HCT116 (cell line): ENCODE results near the gene SLC44A3. TPM values are rescaled to one million over a fixed set of nuclear protein-coding genes. Genes with fewer than 3 reads are reported as not detected.

ENCODE experiments used
- ATAC-seq: fragments of 200-7000 bp; cut with Tn5 transposase; 2 replicates; pipeline ENCODE4 v1.9.1; 2020; ENCODE audit warnings: mild to moderate bottlenecking, moderate library complexity
- BruUV-seq: library from RNA; stranded (reverse); fragments of 400-500 nt; replicated peaks from 2 replicates; lab custom pipeline; 2021; lab: Mats Ljungman, UMichigan
- CTCF ChIA-PET: fragments of 300-600 bp; sonication (Branson Sonifier 250); formaldehyde crosslinking; loops from one replicate; lab custom pipeline; 2021; ENCODE audit warnings: antibody characterized with exemption; lab: Charles Lee
- POLR2A ChIA-PET: fragments of 300-600, 350-600 bp; sonication (Branson Sonifier 250); formaldehyde crosslinking; loops from one replicate; lab custom pipeline; 2021; ENCODE audit warnings: antibody characterized with exemption; lab: Charles Lee
- RAD21 ChIA-PET, 2 experiments: fragments of 300-600 bp; sonication (Branson Sonifier 250); formaldehyde crosslinking; loops; one replicate each; lab custom pipeline; 2023; ENCODE audit warnings: low total read pairs in 2 of 2; ENCODE audit not compliant: uncharacterized antibody in 2 of 2, unreplicated experiment in 2 of 2, low non-redundant PET in 1 of 2; lab: Charles Lee
- DNase-seq: peaks from one replicate; pipeline ENCODE4 v3.0.0-alpha.2; 2010; ENCODE audit warnings: low read depth, low spot score
- H2AFZ ChIP-seq: fragments of 200-600 bp; shearing (Covaris generic), sonication (generic); 2 replicates; pipeline ENCODE4 v1.6.1; 2017; ENCODE audit warnings: low read depth, mixed run types, mixed read lengths, antibody characterized with exemption, low read length; ENCODE audit not compliant: poor library complexity, severe bottlenecking
- H3K27ac ChIP-seq: 2 replicates; pipeline ENCODE4 v1.5.1; 2012; ENCODE audit warnings: low read depth, low read length
- H3K27me3 ChIP-seq: fragments of 200-600 bp; sonication (generic); 2 replicates; pipeline ENCODE4 v1.6.1; 2016; ENCODE audit warnings: mixed run types, low read length, mixed read lengths; ENCODE audit not compliant: insufficient read depth
- H3K36me3 ChIP-seq, 2 experiments: fragments of 200-500 bp in 1 of 2; fragments of 200-600 bp in 1 of 2; sonication (Bioruptor generic) in 1 of 2; sonication (generic) in 1 of 2; 2 replicates each; pipeline versions ENCODE4 v1.5.1 to v1.6.1; 2014 to 2016; ENCODE audit warnings: low read length in 2 of 2, inconsistent platforms in 1 of 2, mixed read lengths in 1 of 2, mixed run types in 1 of 2; ENCODE audit not compliant: insufficient read depth in 2 of 2, control insufficient read depth in 1 of 2
- H3K4me1 ChIP-seq, 2 experiments: fragments of 200-600 bp in 1 of 2; sonication (generic) in 1 of 2; 2 replicates each; pipeline versions ENCODE4 v1.5.1 to v1.6.1; 2012 to 2017; ENCODE audit warnings: low read length in 2 of 2, inconsistent platforms in 1 of 2, mild to moderate bottlenecking in 1 of 2, mixed read lengths in 1 of 2, mixed run types in 1 of 2, moderate library complexity in 1 of 2; ENCODE audit not compliant: insufficient read depth in 2 of 2, control insufficient read depth in 1 of 2
- H3K4me2 ChIP-seq: fragments of 200-600 bp; sonication (generic); 2 replicates; pipeline ENCODE4 v1.6.1; 2017; ENCODE audit warnings: mixed run types, low read length, mixed read lengths
- H3K4me3 ChIP-seq, 2 experiments: fragments of 200-600 bp in 1 of 2; sonication (generic) in 1 of 2; replicated peaks in 1 of 2; 2 replicates each; pipeline ENCODE4 v1.5.1; 2011 to 2016; ENCODE audit warnings: low read length in 2 of 2, control low read depth in 1 of 2, low read depth in 1 of 2, mild to moderate bottlenecking in 1 of 2, mixed read lengths in 1 of 2, mixed run types in 1 of 2
- H3K79me2 ChIP-seq: fragments of 200-600 bp; sonication (generic); 2 replicates; pipeline ENCODE4 v1.6.1; 2017; ENCODE audit warnings: mild to moderate bottlenecking, mixed run types, low read length, moderate library complexity, mixed read lengths; ENCODE audit not compliant: insufficient read depth
- H3K9ac ChIP-seq: fragments of 200-600 bp; sonication (generic); 2 replicates; pipeline ENCODE4 v1.6.1; 2016; ENCODE audit warnings: low read length, mixed read lengths
- H3K9me2 ChIP-seq: fragments of 200-600 bp; sonication (generic), shearing (Covaris generic); 2 replicates; pipeline ENCODE4 v1.6.1; 2017; ENCODE audit warnings: mixed run types, mild to moderate bottlenecking, moderate library complexity; ENCODE audit not compliant: insufficient read depth
- H3K9me3 ChIP-seq, 2 experiments: fragments of 200-500 bp in 1 of 2; fragments of 200-600 bp in 1 of 2; sonication (Bioruptor generic) in 1 of 2; sonication (generic) in 1 of 2; 2 replicates each; pipeline ENCODE4 v1.6.1; 2014 to 2017; ENCODE audit warnings: low read length in 2 of 2, mixed read lengths in 2 of 2, inconsistent platforms in 1 of 2, low read depth in 1 of 2, mild to moderate bottlenecking in 1 of 2, mixed run types in 1 of 2, moderate library complexity in 1 of 2; ENCODE audit not compliant: control insufficient read depth in 1 of 2, insufficient read depth in 1 of 2
- H4K20me1 ChIP-seq: fragments of 200-600 bp; sonication (generic), shearing (Covaris generic); 2 replicates; pipeline ENCODE4 v1.6.1; 2017; ENCODE audit warnings: mixed run types, mild to moderate bottlenecking, moderate library complexity; ENCODE audit not compliant: insufficient read depth
- EGR1 ChIP-seq: IDR thresholded peaks from 2 replicates; pipeline ENCODE4 v1.6.1; 2012; ENCODE audit warnings: low read depth
- ELF1 ChIP-seq: IDR thresholded peaks from 2 replicates; pipeline ENCODE4 v1.6.1; 2012; ENCODE audit warnings: low read depth, borderline replicate concordance
- EZH2phosphoT487 ChIP-seq: fragments of 200-600 bp; IDR thresholded peaks from 2 replicates; pipeline ENCODE4 v1.6.1; 2018; ENCODE audit warnings: antibody characterized with exemption, borderline replicate concordance
- JUND ChIP-seq: IDR thresholded peaks from 2 replicates; pipeline ENCODE4 v1.6.1; 2012
- POLR2A ChIP-seq: IDR thresholded peaks from 2 replicates; pipeline ENCODE4 v1.7.0; 2011; ENCODE audit warnings: borderline replicate concordance; ENCODE audit not compliant: insufficient read depth, insufficient read length; ENCODE audit errors: extremely low read depth
- RAD21 ChIP-seq: IDR thresholded peaks from 2 replicates; pipeline ENCODE4 v1.6.1; 2012; ENCODE audit warnings: low read depth, mild to moderate bottlenecking
- SIN3A ChIP-seq: IDR thresholded peaks from 2 replicates; pipeline ENCODE4 v1.6.1; 2012; ENCODE audit warnings: low read depth
- SP1 ChIP-seq: IDR thresholded peaks from 2 replicates; pipeline ENCODE4 v1.6.1; 2012; ENCODE audit warnings: low read depth
- SRF ChIP-seq: IDR thresholded peaks from 2 replicates; pipeline ENCODE4 v1.6.1; 2012; ENCODE audit warnings: low read depth
- TCF7L2 ChIP-seq: IDR thresholded peaks from 2 replicates; pipeline ENCODE4 v1.7.0; 2011; ENCODE audit warnings: borderline replicate concordance, inconsistent platforms; ENCODE audit not compliant: insufficient read depth, insufficient read length; ENCODE audit errors: extremely low read depth
- intact Hi-C: fragments of 100-400 bp; cut with micrococcal nuclease; formaldehyde crosslinking; loops from 2 replicates; pipeline ENCODE4 v1.10.0; 2022
- total RNA-seq: library from RNA; stranded (reverse); gene quantifications from one replicate; pipeline ENCODE4 v1.2.1, GENCODE V29; 2021; ENCODE audit not compliant: unreplicated experiment
- TF ChIP-seq, protein P1 (sequence below): IDR thresholded peaks from 2 replicates; pipeline ENCODE4 v1.6.1; 2012
- TF ChIP-seq, protein P2 (sequence below): IDR thresholded peaks from 2 replicates; pipeline ENCODE4 v1.6.1; 2011; ENCODE audit warnings: mild to moderate bottlenecking, low read length, moderate library complexity; ENCODE audit not compliant: insufficient replicate concordance; ENCODE audit errors: extremely low read depth
- TF ChIP-seq, protein P3 (sequence below), 3 experiments: fragments of 200-600 bp in 1 of 3; sonication (generic) in 1 of 3; IDR thresholded peaks in 2 of 3; conservative IDR thresholded peaks in 1 of 3; 2 replicates each; pipeline ENCODE4 v1.5.1; 2012 to 2017; ENCODE audit warnings: low read depth in 2 of 3, low read length in 2 of 3, antibody characterized with exemption in 1 of 3, borderline replicate concordance in 1 of 3, control low read depth in 1 of 3, mild to moderate bottlenecking in 1 of 3, mixed read lengths in 1 of 3, mixed run types in 1 of 3, moderate library complexity in 1 of 3; ENCODE audit not compliant: insufficient read depth in 1 of 3
- TF ChIP-seq, protein P4 (sequence below): IDR thresholded peaks from 2 replicates; pipeline ENCODE4 v1.6.1; 2012; ENCODE audit warnings: low read depth

The SLC44A3 gene
- total RNA-seq, 1 experiment from 2014 or later: 9.6 TPM

DNA sequence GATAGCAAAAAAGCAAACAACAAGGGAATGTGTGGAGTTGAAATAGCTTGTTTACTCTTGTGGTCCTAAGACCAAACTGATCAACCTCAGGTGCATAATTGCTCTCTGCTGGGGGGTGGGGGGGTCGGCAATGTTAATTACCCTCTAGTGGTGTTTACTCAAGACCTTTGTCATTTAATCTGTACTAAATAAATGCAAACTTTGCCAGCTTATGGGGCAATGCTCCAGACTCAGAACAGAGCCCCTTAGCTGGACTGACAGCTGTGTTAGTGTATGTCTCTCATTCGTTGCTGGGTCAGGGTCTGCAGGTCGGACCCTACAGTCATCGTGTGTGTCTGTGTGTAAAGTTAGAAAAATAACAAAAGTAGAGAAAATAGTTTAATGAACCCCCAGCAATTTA is 7.2 kb upstream of the SLC44A3 start:
- Histone ChIP-seq H3K79me2 (no peaks in the 10 kb centered on the region), H3K27me3 (no peaks in the 10 kb centered on the region), H3K4me1 (0 out of 4 replicates have a peak, but pooled peaks cover 0 to 5% of the 10 kb centered on the region in 2 experiments), H3K27ac (no peak overlapping the region), H3K4me2 (no peak overlapping the region), H3K9me2 (no peaks in the 10 kb centered on the region), H3K9me3 (no peaks in the 10 kb centered on the region), H3K9ac (no peak overlapping the region), H2AFZ (no peak overlapping the region), H3K36me3 (no peaks in the 10 kb centered on the region), H4K20me1 (no peaks in the 10 kb centered on the region), H3K4me3 (no peak overlapping the region)
- ChIA-PET CTCF (no interaction called here), POLR2A (no interaction called here), RAD21 (no interaction called here)
- intact Hi-C loops: no loop called here
- TF ChIP-seq SP1 (no peak), SIN3A (no peak), EZH2phosphoT487 (no peak), POLR2A (no peak), ELF1 (no peak), JUND (no peak), EGR1 (no peak), TCF7L2 (no peak), RAD21 (no peak), SRF (no peak)
- TF ChIP-seq, protein P1, sequence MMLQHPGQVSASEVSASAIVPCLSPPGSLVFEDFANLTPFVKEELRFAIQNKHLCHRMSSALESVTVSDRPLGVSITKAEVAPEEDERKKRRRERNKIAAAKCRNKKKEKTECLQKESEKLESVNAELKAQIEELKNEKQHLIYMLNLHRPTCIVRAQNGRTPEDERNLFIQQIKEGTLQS: no peak
- TF ChIP-seq, protein P2, sequence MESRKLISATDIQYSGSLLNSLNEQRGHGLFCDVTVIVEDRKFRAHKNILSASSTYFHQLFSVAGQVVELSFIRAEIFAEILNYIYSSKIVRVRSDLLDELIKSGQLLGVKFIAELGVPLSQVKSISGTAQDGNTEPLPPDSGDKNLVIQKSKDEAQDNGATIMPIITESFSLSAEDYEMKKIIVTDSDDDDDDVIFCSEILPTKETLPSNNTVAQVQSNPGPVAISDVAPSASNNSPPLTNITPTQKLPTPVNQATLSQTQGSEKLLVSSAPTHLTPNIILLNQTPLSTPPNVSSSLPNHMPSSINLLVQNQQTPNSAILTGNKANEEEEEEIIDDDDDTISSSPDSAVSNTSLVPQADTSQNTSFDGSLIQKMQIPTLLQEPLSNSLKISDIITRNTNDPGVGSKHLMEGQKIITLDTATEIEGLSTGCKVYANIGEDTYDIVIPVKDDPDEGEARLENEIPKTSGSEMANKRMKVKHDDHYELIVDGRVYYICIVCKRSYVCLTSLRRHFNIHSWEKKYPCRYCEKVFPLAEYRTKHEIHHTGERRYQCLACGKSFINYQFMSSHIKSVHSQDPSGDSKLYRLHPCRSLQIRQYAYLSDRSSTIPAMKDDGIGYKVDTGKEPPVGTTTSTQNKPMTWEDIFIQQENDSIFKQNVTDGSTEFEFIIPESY: no peak
- TF ChIP-seq, protein P3, sequence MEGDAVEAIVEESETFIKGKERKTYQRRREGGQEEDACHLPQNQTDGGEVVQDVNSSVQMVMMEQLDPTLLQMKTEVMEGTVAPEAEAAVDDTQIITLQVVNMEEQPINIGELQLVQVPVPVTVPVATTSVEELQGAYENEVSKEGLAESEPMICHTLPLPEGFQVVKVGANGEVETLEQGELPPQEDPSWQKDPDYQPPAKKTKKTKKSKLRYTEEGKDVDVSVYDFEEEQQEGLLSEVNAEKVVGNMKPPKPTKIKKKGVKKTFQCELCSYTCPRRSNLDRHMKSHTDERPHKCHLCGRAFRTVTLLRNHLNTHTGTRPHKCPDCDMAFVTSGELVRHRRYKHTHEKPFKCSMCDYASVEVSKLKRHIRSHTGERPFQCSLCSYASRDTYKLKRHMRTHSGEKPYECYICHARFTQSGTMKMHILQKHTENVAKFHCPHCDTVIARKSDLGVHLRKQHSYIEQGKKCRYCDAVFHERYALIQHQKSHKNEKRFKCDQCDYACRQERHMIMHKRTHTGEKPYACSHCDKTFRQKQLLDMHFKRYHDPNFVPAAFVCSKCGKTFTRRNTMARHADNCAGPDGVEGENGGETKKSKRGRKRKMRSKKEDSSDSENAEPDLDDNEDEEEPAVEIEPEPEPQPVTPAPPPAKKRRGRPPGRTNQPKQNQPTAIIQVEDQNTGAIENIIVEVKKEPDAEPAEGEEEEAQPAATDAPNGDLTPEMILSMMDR (IDR thresholded peaks at IDR 0.05 in 2 of 3, conservative IDR thresholded peaks at IDR 0.05 in 1 of 3; ENCODE audit: borderline replicate concordance in 1 of 3, insufficient read depth in 1 of 3, low read depth in 2 of 3, low read length in 2 of 3): no peak
- TF ChIP-seq, protein P4, sequence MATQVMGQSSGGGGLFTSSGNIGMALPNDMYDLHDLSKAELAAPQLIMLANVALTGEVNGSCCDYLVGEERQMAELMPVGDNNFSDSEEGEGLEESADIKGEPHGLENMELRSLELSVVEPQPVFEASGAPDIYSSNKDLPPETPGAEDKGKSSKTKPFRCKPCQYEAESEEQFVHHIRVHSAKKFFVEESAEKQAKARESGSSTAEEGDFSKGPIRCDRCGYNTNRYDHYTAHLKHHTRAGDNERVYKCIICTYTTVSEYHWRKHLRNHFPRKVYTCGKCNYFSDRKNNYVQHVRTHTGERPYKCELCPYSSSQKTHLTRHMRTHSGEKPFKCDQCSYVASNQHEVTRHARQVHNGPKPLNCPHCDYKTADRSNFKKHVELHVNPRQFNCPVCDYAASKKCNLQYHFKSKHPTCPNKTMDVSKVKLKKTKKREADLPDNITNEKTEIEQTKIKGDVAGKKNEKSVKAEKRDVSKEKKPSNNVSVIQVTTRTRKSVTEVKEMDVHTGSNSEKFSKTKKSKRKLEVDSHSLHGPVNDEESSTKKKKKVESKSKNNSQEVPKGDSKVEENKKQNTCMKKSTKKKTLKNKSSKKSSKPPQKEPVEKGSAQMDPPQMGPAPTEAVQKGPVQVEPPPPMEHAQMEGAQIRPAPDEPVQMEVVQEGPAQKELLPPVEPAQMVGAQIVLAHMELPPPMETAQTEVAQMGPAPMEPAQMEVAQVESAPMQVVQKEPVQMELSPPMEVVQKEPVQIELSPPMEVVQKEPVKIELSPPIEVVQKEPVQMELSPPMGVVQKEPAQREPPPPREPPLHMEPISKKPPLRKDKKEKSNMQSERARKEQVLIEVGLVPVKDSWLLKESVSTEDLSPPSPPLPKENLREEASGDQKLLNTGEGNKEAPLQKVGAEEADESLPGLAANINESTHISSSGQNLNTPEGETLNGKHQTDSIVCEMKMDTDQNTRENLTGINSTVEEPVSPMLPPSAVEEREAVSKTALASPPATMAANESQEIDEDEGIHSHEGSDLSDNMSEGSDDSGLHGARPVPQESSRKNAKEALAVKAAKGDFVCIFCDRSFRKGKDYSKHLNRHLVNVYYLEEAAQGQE: no peak
- DNase-seq: no peak
- no TSS peak for BruUV-seq
- no peak for ATAC-seq
